GM18499 (cell line): Measurements from ENCODE around the gene JMJD7.

Source experiments
- ATAC-seq: cut with Tn5 transposase; IDR thresholded peaks from one replicate; pipeline ENCODE4 v1.9.1; 2021; ENCODE audit warnings: moderate number of reproducible peaks; ENCODE audit not compliant: insufficient read depth, unreplicated experiment

JMJD7 gene

GRCh38 chr15:41878355-41878699, 50.4 kb downstream of the JMJD7 start:
- no peak for ATAC-seq

- ATAC-seq: no peak
Observed at GRCh38 chr15:41879321-41879845, 51.5 kb downstream of the JMJD7 start.

GRCh38 chr15:41880156-41880877, 52.4 kb downstream of the JMJD7 start:
- no peak for ATAC-seq

GRCh38 chr15:41881086-41881485, 53.2 kb downstream of the JMJD7 start:
- no peak for ATAC-seq

- ATAC-seq: no peak
Observed at GRCh38 chr15:41881550-41881919, 53.6 kb downstream of the JMJD7 start.

GRCh38 chr15:41881920-41882688, 54.2 kb downstream of the JMJD7 start:
- ATAC-seq: no peak

- no peak for ATAC-seq
Observed at GRCh38 chr15:41882689-41883483, 55.0 kb downstream of the JMJD7 start.

- ATAC-seq: no peak
Observed at GRCh38 chr15:41883484-41883825, 55.6 kb downstream of the JMJD7 start.

- no peak for ATAC-seq
Observed at GRCh38 chr15:41884458-41884857, 56.6 kb downstream of the JMJD7 start.

GRCh38 chr15:41885321-41885720, 57.4 kb downstream of the JMJD7 start:
- ATAC-seq: no peak

GRCh38 chr15:41885841-41886240, 57.9 kb downstream of the JMJD7 start:
- ATAC-seq: no peak

- no peak for ATAC-seq
Observed at GRCh38 chr15:41886741-41887140, 58.8 kb downstream of the JMJD7 start.

GRCh38 chr15:41887161-41887560, 59.3 kb downstream of the JMJD7 start:
- no peak for ATAC-seq
